Gastrocnemius medialis (tissue), 4 donors: ENCODE results near the gene FASN. TPM values are rescaled to one million over a fixed set of nuclear protein-coding genes. Genes with fewer than 3 reads are reported as not detected.
A peak's percentile ranks its signal among the peaks of the same experiment; 100 is the strongest.

Experiments
- ATAC-seq, 2 donors: fragments of 150-250 bp; one replicate each; pipeline ENCODE4 v1.9.1; 2016
- DNase-seq, 2 donors: peaks; one replicate each; pipeline ENCODE4 v3.0.0-alpha.2; 2019
- H3K27ac ChIP-seq, 4 donors: fragments of 200-600 bp; sonication (generic); 1 replicate in 1 of 4; 2 replicates in 3 of 4; pipeline ENCODE4 v1.5.1; 2016 to 2018; ENCODE audit warnings: mild to moderate bottlenecking in 2 of 4, moderate library complexity in 1 of 4
- H3K27me3 ChIP-seq, 3 donors: fragments of 200-600 bp; sonication (generic) in 2 of 3; 1 replicate in 1 of 3; 2 replicates in 2 of 3; pipeline versions ENCODE4 v1.5.1 to v1.6.0; 2016 to 2019; ENCODE audit warnings: mild to moderate bottlenecking in 1 of 3, moderate library complexity in 1 of 3
- H3K36me3 ChIP-seq, 2 donors: fragments of 200-600 bp; sonication (generic) in 1 of 2; one replicate each; pipeline ENCODE4 v1.5.1; 2017 to 2018
- H3K4me1 ChIP-seq, 2 donors: fragments of 200-600 bp; sonication (generic) in 1 of 2; one replicate each; pipeline ENCODE4 v1.5.1; 2016 to 2017; ENCODE audit warnings: mild to moderate bottlenecking in 2 of 2
- H3K4me3 ChIP-seq, 4 donors: fragments of 200-600 bp; sonication (generic) in 3 of 4; 1 replicate in 1 of 4; 2 replicates in 3 of 4; pipeline ENCODE4 v1.5.1; 2016 to 2019; ENCODE audit warnings: mild to moderate bottlenecking in 2 of 4
- H3K9me3 ChIP-seq, 3 donors: fragments of 200-600 bp; sonication (generic) in 2 of 3; 1 replicate in 1 of 3; 2 replicates in 2 of 3; pipeline ENCODE4 v1.5.1; 2016 to 2019
- POLR2A ChIP-seq, 2 donors: fragments of 450-650 bp; IDR thresholded peaks; one replicate each; pipeline ENCODE4 v1.6.1; 2017; ENCODE audit warnings: antibody characterized with exemption in 2 of 2, mild to moderate bottlenecking in 2 of 2, moderate library complexity in 2 of 2
- in situ Hi-C, 4 donors: fragments of 200-750 bp; cut with MboI; loops; one replicate each; pipeline versions ENCODE4 v1.15.0 to v1.8.0; 2017; ENCODE audit warnings: low sequenced_read_pairs in 4 of 4
- intact Hi-C: fragments of 100-400 bp; cut with DNase I; formaldehyde crosslinking; loops from one replicate; pipeline ENCODE4 v1.15.1; 2023; ENCODE audit warnings: low total_unique reads
- total RNA-seq, 4 donors: library from RNA; depleted of rRNA; stranded (reverse); fragments of >200 nt; gene quantifications; one replicate each; pipeline versions ENCODE4 v1.1.0 to v1.2.3, GENCODE V29; 2016
- TF ChIP-seq, protein P1 (sequence below), 5 experiments: fragments of 450-650 bp in 3 of 5; fragments of 200-600 bp in 2 of 5; sonication (generic) in 2 of 5; IDR thresholded peaks in 4 of 5; conservative IDR thresholded peaks in 1 of 5; 1 replicate in 4 of 5; 2 replicates in 1 of 5; pipeline ENCODE4 v1.5.1; 2016 to 2019; ENCODE audit warnings: antibody characterized with exemption in 5 of 5, mild to moderate bottlenecking in 3 of 5, moderate library complexity in 3 of 5

Gene FASN
- total RNA-seq, 4 donors from 2014 or later, result 16.3 to 34.5 (median 26.3) TPM

DNA sequence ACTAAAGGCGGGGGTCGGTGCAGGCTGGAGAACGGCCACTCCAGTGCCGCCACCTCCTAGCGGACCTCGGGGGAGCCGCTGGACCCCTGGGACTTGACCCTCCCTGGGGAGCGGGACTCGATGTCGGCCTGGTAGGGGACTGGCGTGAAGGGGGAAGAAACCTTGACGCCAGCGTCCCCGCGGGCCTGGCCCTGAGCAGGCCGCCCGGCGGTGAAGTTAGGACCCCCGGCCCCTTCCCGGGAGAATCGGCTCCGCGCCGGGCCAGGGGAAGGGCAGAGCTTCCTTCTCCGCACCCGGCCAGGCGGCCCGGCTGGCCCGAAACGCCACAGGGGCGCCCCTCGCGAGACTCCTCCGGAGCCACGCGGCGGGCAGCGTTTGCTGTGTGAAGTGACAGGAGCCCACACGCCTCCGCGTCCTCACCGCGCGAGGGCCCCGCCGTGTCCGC, 32.8 kb downstream of the FASN start:
- TF ChIP-seq POLR2A (IDR thresholded peaks at IDR 0.05), result no peak
- TF ChIP-seq, protein P1, sequence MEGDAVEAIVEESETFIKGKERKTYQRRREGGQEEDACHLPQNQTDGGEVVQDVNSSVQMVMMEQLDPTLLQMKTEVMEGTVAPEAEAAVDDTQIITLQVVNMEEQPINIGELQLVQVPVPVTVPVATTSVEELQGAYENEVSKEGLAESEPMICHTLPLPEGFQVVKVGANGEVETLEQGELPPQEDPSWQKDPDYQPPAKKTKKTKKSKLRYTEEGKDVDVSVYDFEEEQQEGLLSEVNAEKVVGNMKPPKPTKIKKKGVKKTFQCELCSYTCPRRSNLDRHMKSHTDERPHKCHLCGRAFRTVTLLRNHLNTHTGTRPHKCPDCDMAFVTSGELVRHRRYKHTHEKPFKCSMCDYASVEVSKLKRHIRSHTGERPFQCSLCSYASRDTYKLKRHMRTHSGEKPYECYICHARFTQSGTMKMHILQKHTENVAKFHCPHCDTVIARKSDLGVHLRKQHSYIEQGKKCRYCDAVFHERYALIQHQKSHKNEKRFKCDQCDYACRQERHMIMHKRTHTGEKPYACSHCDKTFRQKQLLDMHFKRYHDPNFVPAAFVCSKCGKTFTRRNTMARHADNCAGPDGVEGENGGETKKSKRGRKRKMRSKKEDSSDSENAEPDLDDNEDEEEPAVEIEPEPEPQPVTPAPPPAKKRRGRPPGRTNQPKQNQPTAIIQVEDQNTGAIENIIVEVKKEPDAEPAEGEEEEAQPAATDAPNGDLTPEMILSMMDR (IDR thresholded peaks at IDR 0.05 in 4 of 5, conservative IDR thresholded peaks at IDR 0.05 in 1 of 5), result no peak
- in situ Hi-C loops (no loop called here), intact Hi-C loops (no loop called here)
- DNase-seq (no peak), ATAC-seq (peak; percentile 15 to 51)
- no peaks in the 10 kb centered on the region for H3K9me3 ChIP-seq
- peaks cover 0 to 30% of the 10 kb centered on the region in 2 donors for H3K36me3 ChIP-seq
- peaks cover 13 to 27% of the 10 kb centered on the region in 2 donors for H3K4me1 ChIP-seq
- peak overlapping the region; percentile 80 to 93 (median 84) for H3K27ac ChIP-seq
- H3K4me3 ChIP-seq, result peak overlapping the region; percentile 87 to 96 (median 90)
- no peaks in the 10 kb centered on the region for H3K27me3 ChIP-seq

DNA sequence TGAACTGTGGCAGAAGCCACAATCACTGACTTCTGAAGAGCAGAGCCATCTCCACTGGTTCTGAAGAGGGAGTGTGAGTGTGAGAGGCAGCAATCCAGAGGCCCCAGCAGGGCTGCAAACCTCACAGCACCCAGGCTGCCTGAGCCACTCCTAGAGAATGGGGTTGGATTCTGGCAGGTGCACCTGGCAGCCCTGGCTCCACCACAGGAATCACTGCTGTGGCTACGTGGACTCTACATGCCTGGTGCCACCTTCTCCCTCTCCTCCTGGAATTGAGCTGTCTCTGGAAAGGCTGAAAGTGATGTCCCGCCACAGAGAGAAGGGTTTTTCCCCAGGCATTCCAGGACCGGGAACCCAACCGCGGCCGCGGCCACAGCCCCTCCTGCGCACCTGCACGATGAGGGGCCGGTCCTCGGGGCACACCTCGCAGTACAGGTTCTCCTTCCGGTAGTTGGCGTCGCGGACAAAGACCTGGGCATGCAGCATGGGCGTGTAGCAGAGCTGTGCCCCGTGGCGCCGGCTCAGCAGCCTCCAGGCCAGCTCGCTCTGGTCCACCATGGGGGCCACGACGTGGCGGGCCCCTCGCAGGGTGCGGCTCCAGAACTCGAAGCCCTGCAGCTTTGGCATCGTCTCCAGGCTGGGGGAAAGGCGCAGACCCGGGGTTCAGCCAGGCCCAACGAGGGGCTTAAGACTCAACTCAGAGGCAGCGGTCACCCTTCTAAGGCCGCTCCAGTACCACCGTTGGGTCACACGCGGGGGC, 33.4 kb downstream of the FASN start:
- Histone ChIP-seq H3K27ac (peak overlapping the region; percentile 80 to 93 (median 84)), H3K4me1 (peaks cover 13 to 27% of the 10 kb centered on the region in 2 donors), H3K27me3 (no peaks in the 10 kb centered on the region), H3K9me3 (no peaks in the 10 kb centered on the region), H3K4me3 (peak overlapping the region; percentile 87 to 96 (median 90)), H3K36me3 (peaks cover 0 to 36% of the 10 kb centered on the region in 2 donors)
- intact Hi-C loops, result no loop called here
- no peak for DNase-seq
- in situ Hi-C loops, result no loop called here
- ATAC-seq, result no peak
- TF ChIP-seq POLR2A (IDR thresholded peaks at IDR 0.05), result no peak
- TF ChIP-seq, protein P1 (IDR thresholded peaks at IDR 0.05 in 4 of 5, conservative IDR thresholded peaks at IDR 0.05 in 1 of 5), result no peak

DNA sequence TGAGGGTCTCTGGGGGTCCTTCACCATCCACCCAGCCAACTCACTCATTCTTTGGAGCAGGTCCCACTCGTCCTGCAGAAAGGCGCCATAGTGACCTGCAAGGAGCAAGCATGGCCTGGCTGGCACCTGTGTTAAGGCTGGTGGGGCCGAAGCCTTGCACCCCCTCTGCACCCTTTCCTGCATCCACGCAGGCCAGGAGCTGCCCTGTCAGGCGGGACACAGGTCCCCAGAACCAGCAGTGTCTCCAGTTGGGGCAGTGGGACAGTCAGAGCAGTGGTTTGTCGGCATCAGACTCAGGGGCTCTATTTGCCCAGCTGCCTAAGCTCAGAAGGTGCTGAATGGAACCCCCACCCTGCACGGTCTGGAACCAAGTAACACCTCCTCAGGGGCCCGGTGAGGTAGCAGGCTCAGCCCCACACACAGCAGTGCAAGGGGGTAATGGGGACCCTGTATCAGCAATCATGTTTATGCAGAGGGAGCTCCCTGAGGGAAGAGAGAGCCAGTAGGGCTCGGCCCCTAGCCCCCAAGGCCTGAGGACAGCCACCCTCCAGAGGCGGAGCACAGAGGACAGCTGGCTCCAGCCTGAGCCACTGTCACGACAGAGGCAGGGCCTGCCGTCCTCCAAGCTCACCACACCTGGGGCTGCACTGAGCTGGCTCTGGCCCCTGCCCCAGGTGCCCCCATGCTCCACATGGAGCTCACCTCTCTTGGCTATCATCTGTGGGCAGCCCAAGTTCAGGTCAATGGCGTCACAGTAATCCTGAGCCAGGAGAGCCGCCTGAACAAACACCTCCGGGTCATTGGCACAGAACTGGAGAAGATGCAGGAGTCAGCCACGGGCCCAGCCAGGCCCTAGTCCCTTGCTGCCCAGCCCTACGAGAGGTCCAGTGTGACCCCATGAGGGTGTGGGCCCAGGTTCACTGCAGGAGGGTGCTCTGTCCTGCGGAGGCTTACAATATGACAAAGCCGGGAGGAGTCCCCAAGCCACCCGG, 34.3 kb downstream of the FASN start:
- Histone ChIP-seq H3K36me3 (peaks cover 0 to 42% of the 10 kb centered on the region in 2 donors), H3K4me1 (peaks cover 13 to 27% of the 10 kb centered on the region in 2 donors), H3K27me3 (no peaks in the 10 kb centered on the region), H3K4me3 (peak overlapping the region in 2 of 4 donors; percentile 90), H3K27ac (peak overlapping the region in 1 of 4 donors; percentile 93), H3K9me3 (no peaks in the 10 kb centered on the region)
- DNase-seq, result no peak
- TF ChIP-seq POLR2A (IDR thresholded peaks at IDR 0.05), result no peak
- TF ChIP-seq, protein P1 (IDR thresholded peaks at IDR 0.05 in 4 of 5, conservative IDR thresholded peaks at IDR 0.05 in 1 of 5), result no peak
- intact Hi-C loops, result no loop called here
- in situ Hi-C loops, result no loop called here
- no peak for ATAC-seq

DNA sequence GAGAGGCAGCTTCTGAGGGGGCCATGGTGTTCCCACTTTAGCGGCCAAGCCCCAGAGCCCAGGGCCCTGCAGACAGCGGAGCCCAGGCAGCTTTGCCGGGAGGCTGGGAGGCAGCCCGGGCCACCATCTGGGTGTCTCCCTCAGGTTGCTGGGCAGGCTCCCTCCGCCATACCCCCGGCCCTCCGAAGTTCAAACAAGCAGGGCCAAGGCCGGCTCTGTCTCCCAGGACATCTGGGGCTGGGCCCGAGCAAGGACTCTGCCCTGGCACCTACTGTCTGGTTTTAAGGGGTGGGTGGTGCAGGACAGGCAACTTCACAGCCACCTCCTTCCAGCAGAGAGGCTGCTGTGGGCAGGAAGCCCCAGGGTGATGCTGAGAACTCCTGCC, 35.1 kb downstream of the FASN start:
- ATAC-seq, result no peak
- peaks cover 13 to 27% of the 10 kb centered on the region in 2 donors for H3K4me1 ChIP-seq
- DNase-seq, result no peak
- H3K27me3 ChIP-seq, result no peaks in the 10 kb centered on the region
- H3K36me3 ChIP-seq, result peaks cover 0 to 50% of the 10 kb centered on the region in 2 donors
- no peak overlapping the region for H3K4me3 ChIP-seq
- in situ Hi-C loops, result no loop called here
- TF ChIP-seq, protein P1 (IDR thresholded peaks at IDR 0.05 in 4 of 5, conservative IDR thresholded peaks at IDR 0.05 in 1 of 5), result no peak
- no peak for TF ChIP-seq POLR2A (IDR thresholded peaks at IDR 0.05)
- H3K27ac ChIP-seq, result no peak overlapping the region
- intact Hi-C loops, result no loop called here
- H3K9me3 ChIP-seq, result no peaks in the 10 kb centered on the region
